NT2/D1 (cell line): ENCODE results near the gene LRRC8C.

ENCODE experiments used
- DNase-seq: peaks from one replicate; pipeline ENCODE4 v3.0.0-alpha.2; 2011; ENCODE audit warnings: low read depth, low spot score
- H3K27me3 ChIP-seq: 2 replicates; pipeline ENCODE4 v1.6.0; 2011; ENCODE audit warnings: mild to moderate bottlenecking; ENCODE audit not compliant: insufficient read length, insufficient read depth
- H3K36me3 ChIP-seq: 2 replicates; pipeline ENCODE4 v1.6.1; 2011; ENCODE audit warnings: mild to moderate bottlenecking, low read length, mixed read lengths; ENCODE audit not compliant: insufficient read depth, insufficient read length
- H3K4me1 ChIP-seq: 2 replicates; pipeline ENCODE4 v1.5.1; 2011; ENCODE audit not compliant: insufficient read depth, insufficient read length
- H3K4me3 ChIP-seq: 2 replicates; pipeline ENCODE4 v1.5.1; 2011; ENCODE audit warnings: low read depth; ENCODE audit not compliant: insufficient read length
- H3K9ac ChIP-seq: 2 replicates; pipeline ENCODE4 v1.6.0; 2011; ENCODE audit warnings: low read depth; ENCODE audit not compliant: insufficient read length
- H3K9me3 ChIP-seq: 2 replicates; pipeline ENCODE4 v1.5.1; 2011; ENCODE audit warnings: mild to moderate bottlenecking, low read length; ENCODE audit not compliant: insufficient read depth
- SUZ12 ChIP-seq: IDR thresholded peaks from 2 replicates; pipeline ENCODE4 v1.6.1; 2011; ENCODE audit not compliant: insufficient read length, insufficient read depth; ENCODE audit errors: extremely low read depth
- YY1 ChIP-seq: IDR thresholded peaks from 2 replicates; pipeline ENCODE4 v1.6.1; 2011; ENCODE audit not compliant: insufficient read length, insufficient read depth
- ZNF274 ChIP-seq: IDR thresholded peaks from 2 replicates; pipeline ENCODE4 v1.6.1; 2011; ENCODE audit warnings: mild to moderate bottlenecking, low read depth, low read length

The LRRC8C gene

DNA sequence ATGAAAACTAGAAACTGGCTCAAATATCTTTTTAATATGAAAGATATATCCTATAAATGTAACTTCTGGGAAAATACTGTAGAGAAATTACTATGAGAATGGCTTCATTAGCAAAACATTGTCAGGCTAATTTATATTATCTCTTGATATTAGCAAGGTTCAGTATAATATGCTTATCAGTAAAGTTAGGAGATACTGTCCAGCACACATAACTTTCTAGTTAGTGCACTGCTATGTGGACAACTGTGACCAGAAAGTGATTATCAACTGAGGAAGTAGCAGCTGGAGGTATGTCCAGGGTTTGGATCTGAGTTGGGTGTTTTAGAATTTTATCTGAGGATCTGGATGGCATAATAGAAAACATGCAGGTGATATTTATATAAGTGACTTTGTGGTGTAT, 7.5 kb downstream of the LRRC8C start:
- H3K36me3 ChIP-seq = no peaks in the 10 kb centered on the region
- H3K9me3 ChIP-seq = no peaks in the 10 kb centered on the region; the same call in 1 of the 2 replicates
- no peak overlapping the region for H3K4me3 ChIP-seq
- H3K4me1 ChIP-seq = no peaks in the 10 kb centered on the region
- TF ChIP-seq YY1 (no peak), SUZ12 (no peak)
- no peak for DNase-seq
- H3K27me3 ChIP-seq = no peaks in the 10 kb centered on the region
- no peak overlapping the region for H3K9ac ChIP-seq

- Histone ChIP-seq H3K27me3 (no peaks in the 10 kb centered on the region), H3K4me3 (no peak overlapping the region), H3K9me3 (peaks cover 12% of the 10 kb centered on the region), H3K9ac (no peak overlapping the region), H3K36me3 (no peaks in the 10 kb centered on the region), H3K4me1 (no peaks in the 10 kb centered on the region)
- no peak for DNase-seq
- no peak for TF ChIP-seq SUZ12
- no peak for TF ChIP-seq ZNF274
- TF ChIP-seq YY1 = no peak
These were observed 8.9 kb downstream of the LRRC8C start for GRCh38 chr1:89641781-89642180.

- H3K4me3 ChIP-seq = no peak overlapping the region
- no peak overlapping the region for H3K9ac ChIP-seq
- no peaks in the 10 kb centered on the region for H3K4me1 ChIP-seq
- no peak for DNase-seq
- H3K9me3 ChIP-seq = peaks cover 12% of the 10 kb centered on the region
- no peaks in the 10 kb centered on the region for H3K36me3 ChIP-seq
- no peaks in the 10 kb centered on the region for H3K27me3 ChIP-seq
- no peak for TF ChIP-seq SUZ12
- no peak for TF ChIP-seq YY1
- TF ChIP-seq ZNF274 = no peak
These were observed 10.7 kb downstream of the LRRC8C start for GRCh38 chr1:89643577-89643976.

- no peaks in the 10 kb centered on the region for H3K27me3 ChIP-seq
- no peak overlapping the region for H3K4me3 ChIP-seq
- no peaks in the 10 kb centered on the region for H3K36me3 ChIP-seq
- TF ChIP-seq SUZ12 (no peak), YY1 (no peak), ZNF274 (no peak)
- H3K9ac ChIP-seq = no peak overlapping the region
- H3K9me3 ChIP-seq = peaks cover 12% of the 10 kb centered on the region
- no peak for DNase-seq
- no peaks in the 10 kb centered on the region for H3K4me1 ChIP-seq
These were observed 11.3 kb downstream of the LRRC8C start for GRCh38 chr1:89644119-89644814.

- Histone ChIP-seq H3K9me3 (peaks cover 12% of the 10 kb centered on the region), H3K27me3 (no peaks in the 10 kb centered on the region), H3K36me3 (no peaks in the 10 kb centered on the region), H3K9ac (no peak overlapping the region), H3K4me1 (no peaks in the 10 kb centered on the region), H3K4me3 (no peak overlapping the region)
- no peak for DNase-seq
- TF ChIP-seq YY1 (no peak), ZNF274 (no peak), SUZ12 (no peak)
These were observed 13.3 kb downstream of the LRRC8C start for GRCh38 chr1:89646259-89646658.

GRCh38 chr1:89649783-89650182, 16.9 kb downstream of the LRRC8C start:
- peaks cover 12% of the 10 kb centered on the region for H3K9me3 ChIP-seq
- no peak overlapping the region for H3K4me3 ChIP-seq
- no peaks in the 10 kb centered on the region for H3K36me3 ChIP-seq
- DNase-seq = no peak
- H3K4me1 ChIP-seq = no peaks in the 10 kb centered on the region
- H3K9ac ChIP-seq = no peak overlapping the region
- no peaks in the 10 kb centered on the region for H3K27me3 ChIP-seq
- TF ChIP-seq ZNF274 (no peak), SUZ12 (no peak), YY1 (no peak)

DNA sequence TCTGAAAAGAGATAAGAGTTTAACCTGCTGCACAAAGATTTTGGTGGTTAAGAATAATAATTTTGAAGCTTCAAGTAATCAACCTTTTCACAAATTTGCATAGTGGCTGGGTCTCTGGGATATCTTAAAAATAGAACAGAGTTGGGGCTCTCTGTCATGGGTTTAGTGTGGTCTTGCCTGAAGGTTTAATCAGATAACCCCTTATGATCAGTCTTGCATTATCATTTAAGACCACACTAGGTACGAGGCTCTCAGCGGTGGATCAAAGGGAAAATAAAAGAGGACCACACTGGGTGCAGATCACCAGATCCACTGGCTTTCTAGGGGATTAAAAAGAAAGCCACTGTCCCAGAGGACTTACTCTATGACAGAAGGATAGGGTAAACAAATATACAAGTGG, 19.5 kb downstream of the LRRC8C start:
- no peak for TF ChIP-seq SUZ12
- TF ChIP-seq YY1 = no peak
- TF ChIP-seq ZNF274 = no peak
- Histone ChIP-seq H3K4me3 (no peak overlapping the region), H3K36me3 (no peaks in the 10 kb centered on the region), H3K27me3 (no peaks in the 10 kb centered on the region), H3K9ac (no peak overlapping the region), H3K9me3 (no peaks in the 10 kb centered on the region), H3K4me1 (no peaks in the 10 kb centered on the region)
- no peak for DNase-seq

- H3K4me3 ChIP-seq = no peak overlapping the region
- no peaks in the 10 kb centered on the region for H3K9me3 ChIP-seq
- DNase-seq = no peak
- no peak for TF ChIP-seq SUZ12
- no peak for TF ChIP-seq ZNF274
- TF ChIP-seq YY1 = no peak
- H3K9ac ChIP-seq = no peak overlapping the region
- H3K27me3 ChIP-seq = no peaks in the 10 kb centered on the region
- no peaks in the 10 kb centered on the region for H3K4me1 ChIP-seq
- no peaks in the 10 kb centered on the region for H3K36me3 ChIP-seq
These were observed 25.0 kb downstream of the LRRC8C start for GRCh38 chr1:89657886-89658285.
